Neural cell (in vitro differentiated cells): ENCODE measurements around the gene SH3TC2. TPM values are rescaled to one million over a fixed set of nuclear protein-coding genes. Genes with fewer than 3 reads are reported as not detected.

ENCODE experiments used
- H2AFZ ChIP-seq: fragments of 200-600, 300-800 bp; sonication (generic), shearing (Covaris generic); 2 replicates; pipeline ENCODE4 v1.6.0; 2014; ENCODE audit warnings: low read depth, mild to moderate bottlenecking, antibody characterized with exemption, low read length, moderate library complexity
- H3F3A ChIP-seq: fragments of 200-600 bp; shearing (Covaris generic); 2 replicates; pipeline ENCODE4 v1.6.1; 2016; ENCODE audit warnings: mild to moderate bottlenecking, moderate library complexity, mixed read lengths, antibody characterized with exemption, low read length; ENCODE audit not compliant: insufficient read depth, poor library complexity, severe bottlenecking
- H3K27ac ChIP-seq: fragments of 200-600, 300-800 bp; sonication (generic), shearing (Covaris generic); 2 replicates; pipeline ENCODE4 v1.5.1; 2014; ENCODE audit warnings: mild to moderate bottlenecking, low read length, moderate library complexity
- H3K27me3 ChIP-seq: fragments of 300-800, 200-600 bp; sonication (generic), shearing (Covaris generic); 2 replicates; pipeline ENCODE4 v1.6.0; 2014; ENCODE audit warnings: mild to moderate bottlenecking, low read depth, low read length, moderate library complexity; ENCODE audit not compliant: insufficient read depth
- H3K36me3 ChIP-seq: fragments of 300-800, 200-600 bp; sonication (generic), shearing (Covaris generic); 2 replicates; pipeline ENCODE4 v1.5.1; 2014; ENCODE audit warnings: mild to moderate bottlenecking, antibody characterized with exemption, low read length, moderate library complexity; ENCODE audit not compliant: insufficient read depth
- H3K4me2 ChIP-seq: fragments of 300-800, 200-600 bp; sonication (generic), shearing (Covaris generic); 2 replicates; pipeline ENCODE4 v1.6.0; 2014; ENCODE audit warnings: mild to moderate bottlenecking, low read length
- H3K4me3 ChIP-seq: fragments of 300-800, 200-600 bp; sonication (generic), shearing (Covaris generic); 2 replicates; pipeline ENCODE4 v1.5.1; 2014; ENCODE audit warnings: mild to moderate bottlenecking, low read length, moderate library complexity
- H3K79me2 ChIP-seq: fragments of 200-600 bp; shearing (Covaris generic); replicated peaks from 2 replicates; pipeline ENCODE4 v1.6.0; 2014; ENCODE audit warnings: mild to moderate bottlenecking, low read length, moderate library complexity; ENCODE audit not compliant: insufficient read depth
- H3K9ac ChIP-seq: fragments of 300-800, 200-600 bp; sonication (generic), shearing (Covaris generic); 2 replicates; pipeline ENCODE4 v1.6.1; 2016; ENCODE audit warnings: mild to moderate bottlenecking, low read length, mixed read lengths
- H3K9me2 ChIP-seq: fragments of 200-600 bp; shearing (Covaris generic); 2 replicates; pipeline ENCODE4 v1.6.1; 2016; ENCODE audit warnings: mild to moderate bottlenecking, low read length, mixed read lengths; ENCODE audit not compliant: insufficient read depth
- H3K9me3 ChIP-seq: fragments of 200-600, 300-800 bp; sonication (generic), shearing (Covaris generic); 2 replicates; pipeline ENCODE4 v1.6.1; 2016; ENCODE audit warnings: mild to moderate bottlenecking, mixed run types, low read length, moderate library complexity, mixed read lengths
- H4K20me1 ChIP-seq: fragments of 200-600 bp; shearing (Covaris generic); 2 replicates; pipeline ENCODE4 v1.6.1; 2016; ENCODE audit warnings: mild to moderate bottlenecking, mixed run types; ENCODE audit not compliant: insufficient read depth
- CTCF ChIP-seq: fragments of 450-650 bp; IDR thresholded peaks from 2 replicates; pipeline ENCODE4 v1.5.1; 2014; ENCODE audit warnings: antibody characterized with exemption, mild to moderate bottlenecking, moderate library complexity; ENCODE audit not compliant: poor library complexity, severe bottlenecking
- EP300 ChIP-seq: fragments of 450-650 bp; conservative IDR thresholded peaks from 2 replicates; pipeline ENCODE4 v1.6.1; 2014; ENCODE audit warnings: antibody characterized with exemption, mild to moderate bottlenecking, moderate library complexity; ENCODE audit not compliant: poor library complexity, severe bottlenecking
- EZH2 ChIP-seq: fragments of 200-600, 300-800 bp; shearing (Covaris generic), sonication (generic); IDR thresholded peaks from 2 replicates; pipeline ENCODE4 v1.6.1; 2014; ENCODE audit warnings: antibody characterized with exemption, low read length, borderline replicate concordance, mild to moderate bottlenecking; ENCODE audit not compliant: insufficient read depth, poor library complexity, severe bottlenecking
- MXI1 ChIP-seq: fragments of 450-650 bp; conservative IDR thresholded peaks from 2 replicates; pipeline ENCODE4 v1.6.1; 2014; ENCODE audit warnings: antibody characterized with exemption, mild to moderate bottlenecking; ENCODE audit not compliant: poor library complexity, severe bottlenecking
- POLR2AphosphoS5 ChIP-seq: IDR thresholded peaks from 2 replicates; pipeline ENCODE4 v1.6.1; 2012
- RAD21 ChIP-seq: fragments of 450-650 bp; conservative IDR thresholded peaks from 2 replicates; pipeline ENCODE4 v1.6.1; 2014; ENCODE audit warnings: antibody characterized with exemption, mild to moderate bottlenecking, moderate library complexity
- SMC3 ChIP-seq: fragments of 450-650 bp; conservative IDR thresholded peaks from 2 replicates; pipeline ENCODE4 v1.6.1; 2014; ENCODE audit warnings: antibody characterized with exemption, mild to moderate bottlenecking, moderate library complexity; ENCODE audit not compliant: poor library complexity
- TAF1 ChIP-seq: IDR thresholded peaks from 2 replicates; pipeline ENCODE4 v1.6.1; 2012; ENCODE audit warnings: low read depth
- polyA plus RNA-seq: library from polyadenylated mRNA; depleted of rRNA; stranded (reverse); fragments of >200 nt; gene quantifications from 2 replicates; pipeline ENCODE4 v1.2.3, GENCODE V29; 2014
- TF ChIP-seq, protein P1 (sequence below): IDR thresholded peaks from 2 replicates; pipeline ENCODE4 v1.6.1; 2012; ENCODE audit warnings: borderline replicate concordance

Gene SH3TC2
- polyA plus RNA-seq, 1 donor from 2014 or later, result not detected

DNA sequence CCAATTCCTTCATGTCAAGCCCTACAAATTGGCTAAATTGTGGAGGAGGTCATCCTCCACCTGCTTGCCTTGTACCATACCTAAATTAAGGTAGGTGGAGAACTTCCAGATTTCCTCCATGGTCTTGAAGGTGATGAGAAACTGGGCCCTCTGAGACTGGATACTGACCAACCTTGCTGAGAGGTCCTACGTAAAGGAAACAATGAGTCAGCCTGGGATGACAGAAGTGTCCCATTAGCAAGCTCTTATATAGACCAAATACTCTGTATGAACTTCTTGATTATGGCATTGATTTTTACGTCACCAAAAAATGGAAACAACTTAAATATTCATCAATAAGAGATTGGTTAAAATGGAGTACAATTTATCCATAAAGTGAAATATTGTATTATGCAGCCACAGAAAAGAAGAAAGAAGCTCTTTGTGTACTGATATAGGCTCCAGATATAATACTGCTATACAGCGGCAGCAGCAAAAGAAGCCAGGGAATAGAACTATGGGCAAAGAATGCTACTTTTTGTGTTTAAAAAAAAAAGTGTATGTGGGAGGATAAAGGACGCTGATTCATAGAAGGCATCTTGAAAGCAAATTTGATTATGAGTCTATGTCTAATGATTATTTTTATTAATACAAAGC, 18.3 kb downstream of the SH3TC2 start:
- H3K9ac ChIP-seq, result no peak overlapping the region
- H3K36me3 ChIP-seq, result no peaks in the 10 kb centered on the region
- H3K79me2 ChIP-seq, result no peaks in the 10 kb centered on the region
- no peaks in the 10 kb centered on the region for H3F3A ChIP-seq
- H3K9me3 ChIP-seq, result no peaks in the 10 kb centered on the region
- no peak overlapping the region for H3K4me2 ChIP-seq
- TF ChIP-seq TAF1, result no peak
- TF ChIP-seq POLR2AphosphoS5, result no peak
- TF ChIP-seq EP300, result no peak
- no peak for TF ChIP-seq SMC3
- no peak for TF ChIP-seq MXI1
- TF ChIP-seq EZH2, result no peak
- no peak for TF ChIP-seq RAD21
- no peaks in the 10 kb centered on the region for H3K27me3 ChIP-seq
- no peak overlapping the region for H3K27ac ChIP-seq
- no peaks in the 10 kb centered on the region for H3K9me2 ChIP-seq
- H3K4me3 ChIP-seq, result no peak overlapping the region
- no peak overlapping the region for H2AFZ ChIP-seq
- no peaks in the 10 kb centered on the region for H4K20me1 ChIP-seq

DNA sequence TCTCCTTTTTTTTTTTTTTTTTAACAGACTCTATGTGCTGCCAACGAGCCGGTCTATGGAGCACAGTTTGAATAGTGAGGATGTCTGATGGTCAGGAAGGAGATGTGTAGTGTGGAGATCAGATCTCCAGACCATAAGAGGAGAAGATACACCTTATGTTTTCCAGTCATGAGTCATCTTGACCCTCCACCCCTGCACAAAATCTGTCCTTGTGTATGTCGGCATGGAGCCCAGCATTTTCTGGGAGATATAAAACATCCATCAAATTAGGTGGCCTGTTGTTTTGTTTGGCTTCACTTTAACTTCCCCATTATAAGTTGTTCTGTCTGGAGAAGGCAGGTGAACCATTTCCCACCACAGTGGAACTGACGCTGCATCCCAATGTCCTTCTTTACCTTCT, 19.2 kb downstream of the SH3TC2 start:
- H3K9me2 ChIP-seq, result no peaks in the 10 kb centered on the region
- no peaks in the 10 kb centered on the region for H3F3A ChIP-seq
- TF ChIP-seq EZH2 (no peak), CTCF (no peak), POLR2AphosphoS5 (no peak), RAD21 (no peak), MXI1 (no peak), EP300 (no peak), SMC3 (no peak), TAF1 (no peak)
- TF ChIP-seq, protein P1, sequence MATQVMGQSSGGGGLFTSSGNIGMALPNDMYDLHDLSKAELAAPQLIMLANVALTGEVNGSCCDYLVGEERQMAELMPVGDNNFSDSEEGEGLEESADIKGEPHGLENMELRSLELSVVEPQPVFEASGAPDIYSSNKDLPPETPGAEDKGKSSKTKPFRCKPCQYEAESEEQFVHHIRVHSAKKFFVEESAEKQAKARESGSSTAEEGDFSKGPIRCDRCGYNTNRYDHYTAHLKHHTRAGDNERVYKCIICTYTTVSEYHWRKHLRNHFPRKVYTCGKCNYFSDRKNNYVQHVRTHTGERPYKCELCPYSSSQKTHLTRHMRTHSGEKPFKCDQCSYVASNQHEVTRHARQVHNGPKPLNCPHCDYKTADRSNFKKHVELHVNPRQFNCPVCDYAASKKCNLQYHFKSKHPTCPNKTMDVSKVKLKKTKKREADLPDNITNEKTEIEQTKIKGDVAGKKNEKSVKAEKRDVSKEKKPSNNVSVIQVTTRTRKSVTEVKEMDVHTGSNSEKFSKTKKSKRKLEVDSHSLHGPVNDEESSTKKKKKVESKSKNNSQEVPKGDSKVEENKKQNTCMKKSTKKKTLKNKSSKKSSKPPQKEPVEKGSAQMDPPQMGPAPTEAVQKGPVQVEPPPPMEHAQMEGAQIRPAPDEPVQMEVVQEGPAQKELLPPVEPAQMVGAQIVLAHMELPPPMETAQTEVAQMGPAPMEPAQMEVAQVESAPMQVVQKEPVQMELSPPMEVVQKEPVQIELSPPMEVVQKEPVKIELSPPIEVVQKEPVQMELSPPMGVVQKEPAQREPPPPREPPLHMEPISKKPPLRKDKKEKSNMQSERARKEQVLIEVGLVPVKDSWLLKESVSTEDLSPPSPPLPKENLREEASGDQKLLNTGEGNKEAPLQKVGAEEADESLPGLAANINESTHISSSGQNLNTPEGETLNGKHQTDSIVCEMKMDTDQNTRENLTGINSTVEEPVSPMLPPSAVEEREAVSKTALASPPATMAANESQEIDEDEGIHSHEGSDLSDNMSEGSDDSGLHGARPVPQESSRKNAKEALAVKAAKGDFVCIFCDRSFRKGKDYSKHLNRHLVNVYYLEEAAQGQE, result no peak
- no peak overlapping the region for H3K4me2 ChIP-seq
- H2AFZ ChIP-seq, result no peak overlapping the region
- no peak overlapping the region for H3K4me3 ChIP-seq
- no peaks in the 10 kb centered on the region for H3K36me3 ChIP-seq
- H3K27ac ChIP-seq, result no peak overlapping the region
- no peaks in the 10 kb centered on the region for H3K79me2 ChIP-seq
- H3K27me3 ChIP-seq, result no peaks in the 10 kb centered on the region
- no peak overlapping the region for H3K9ac ChIP-seq
- H3K9me3 ChIP-seq, result no peaks in the 10 kb centered on the region
- H4K20me1 ChIP-seq, result no peaks in the 10 kb centered on the region
